GM19023 (cell line): ENCODE results near the gene CDYL2.
"Not testable (repeated sequence)": the region's sequence is repeated elsewhere in the genome, so short reads cannot be mapped to it uniquely, and the experiment has no call there.

Experiments
- ATAC-seq: cut with Tn5 transposase; IDR thresholded peaks from one replicate; pipeline ENCODE4 v1.9.1; 2021; ENCODE audit warnings: mild to moderate bottlenecking, moderate library complexity; ENCODE audit not compliant: unreplicated experiment

Gene CDYL2

GRCh38 chr16:80674884-80675283, 129.5 kb downstream of the CDYL2 start:
- ATAC-seq, result no peak

- no peak for ATAC-seq
Observed at GRCh38 chr16:80672379-80672778, 132.0 kb downstream of the CDYL2 start.

GRCh38 chr16:80671281-80671849, 133.0 kb downstream of the CDYL2 start:
- peak; percentile 47 for ATAC-seq

- ATAC-seq, result no peak
Observed at GRCh38 chr16:80670170-80670865, 134.1 kb downstream of the CDYL2 start.

GRCh38 chr16:80669673-80670072, 134.7 kb downstream of the CDYL2 start:
- ATAC-seq, result no peak

- no peak for ATAC-seq
Observed at GRCh38 chr16:80667925-80668324, 136.5 kb downstream of the CDYL2 start.

- ATAC-seq, result no peak
Observed at GRCh38 chr16:80667251-80667560, 137.2 kb downstream of the CDYL2 start.

GRCh38 chr16:80666378-80667250, 137.8 kb downstream of the CDYL2 start:
- ATAC-seq, result no peak

GRCh38 chr16:80665356-80665755, 139.0 kb downstream of the CDYL2 start:
- no peak for ATAC-seq

GRCh38 chr16:80664786-80665185, 139.6 kb downstream of the CDYL2 start:
- ATAC-seq, result no peak

GRCh38 chr16:80664226-80664625, 140.2 kb downstream of the CDYL2 start:
- ATAC-seq, result no peak

- ATAC-seq, result no peak
Observed at GRCh38 chr16:80663078-80663477, 141.3 kb downstream of the CDYL2 start.

- ATAC-seq, result no peak
Observed at GRCh38 chr16:80659865-80660264, 144.5 kb downstream of the CDYL2 start.

GRCh38 chr16:80656711-80657150, 147.7 kb downstream of the CDYL2 start:
- peak; percentile 89 for ATAC-seq

GRCh38 chr16:80656161-80656560, 148.2 kb downstream of the CDYL2 start:
- no peak for ATAC-seq

GRCh38 chr16:80655751-80656150, 148.6 kb downstream of the CDYL2 start:
- ATAC-seq, result no peak

- ATAC-seq, result no peak
Observed at GRCh38 chr16:80654094-80654862, 150.1 kb downstream of the CDYL2 start.

GRCh38 chr16:80652441-80652840, 152.0 kb downstream of the CDYL2 start:
- no peak for ATAC-seq

GRCh38 chr16:80650281-80650680, 154.1 kb downstream of the CDYL2 start:
- not testable (repeated sequence) for ATAC-seq

- ATAC-seq, result no peak
Observed at GRCh38 chr16:80640316-80640715, 164.1 kb downstream of the CDYL2 start.

- no peak for ATAC-seq
Observed at GRCh38 chr16:80639636-80640035, 164.8 kb downstream of the CDYL2 start.
